Activated T-cell treated with anti-CD3 and anti-CD28 coated beads, Interleukin-2, amount 50 U/mL, for 24 hours (primary cell): Measurements from ENCODE around the gene NKIRAS2.

Experiments used
- DNase-seq: peaks from one replicate; pipeline ENCODE4 v3.0.0-alpha.2; 2020
- H3K27ac Mint-ChIP-seq: 2 replicates; pipeline ENCODE4 v1.8.0; 2020; ENCODE audit warnings: mild to moderate bottlenecking, mixed read lengths
- H3K27me3 Mint-ChIP-seq: 2 replicates; pipeline ENCODE4 v1.8.0; 2020; ENCODE audit warnings: mixed read lengths
- H3K36me3 Mint-ChIP-seq: 2 replicates; pipeline ENCODE4 v1.8.0; 2020; ENCODE audit warnings: low read depth, mixed read lengths
- H3K4me1 Mint-ChIP-seq: 2 replicates; pipeline ENCODE4 v1.8.0; 2020; ENCODE audit warnings: low read depth, mixed read lengths
- H3K4me3 Mint-ChIP-seq: 2 replicates; pipeline ENCODE4 v1.8.0; 2020; ENCODE audit warnings: mild to moderate bottlenecking, moderate library complexity, mixed read lengths
- H3K9me3 Mint-ChIP-seq: 2 replicates; pipeline ENCODE4 v1.8.0; 2020; ENCODE audit warnings: mixed read lengths

Gene NKIRAS2

GRCh38 chr17:42068979-42069378 is 49.1 kb downstream of the NKIRAS2 start:
- no peaks in the 10 kb centered on the region for H3K9me3 Mint-ChIP-seq
- no peak overlapping the region for H3K4me3 Mint-ChIP-seq
- DNase-seq, result no peak
- H3K4me1 Mint-ChIP-seq, result peaks cover 22% of the 10 kb centered on the region
- H3K36me3 Mint-ChIP-seq, result no peaks in the 10 kb centered on the region
- peaks cover 29% of the 10 kb centered on the region for H3K27me3 Mint-ChIP-seq
- H3K27ac Mint-ChIP-seq, result no peak overlapping the region

DNA sequence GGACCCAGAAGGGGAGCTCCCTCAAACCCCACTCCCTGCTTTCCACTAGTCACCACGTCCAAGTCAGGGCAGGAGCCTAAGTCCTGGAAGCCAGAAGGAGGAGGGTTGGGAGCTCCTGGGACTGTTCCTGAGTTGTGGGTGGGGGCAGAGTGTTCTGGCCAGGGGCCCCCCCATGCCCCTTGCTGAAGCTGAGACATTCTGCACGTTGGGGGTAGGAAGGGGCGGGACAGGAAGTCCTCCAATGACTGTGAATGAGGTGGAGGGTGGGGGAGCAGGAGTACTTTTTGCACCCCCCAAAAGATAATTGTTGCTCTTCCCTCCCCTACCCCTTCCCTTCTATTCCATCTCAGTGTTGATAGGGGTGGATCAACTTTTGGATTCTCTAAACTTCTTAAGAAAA is 51.9 kb downstream of the NKIRAS2 start:
- Mint-ChIP-seq H3K27me3 (peaks cover 33% of the 10 kb centered on the region), H3K4me3 (peak overlapping the region; percentile 61), H3K4me1 (peaks cover 10% of the 10 kb centered on the region), H3K36me3 (no peaks in the 10 kb centered on the region), H3K27ac (no peak overlapping the region), H3K9me3 (no peaks in the 10 kb centered on the region)
- no peak for DNase-seq

DNA sequence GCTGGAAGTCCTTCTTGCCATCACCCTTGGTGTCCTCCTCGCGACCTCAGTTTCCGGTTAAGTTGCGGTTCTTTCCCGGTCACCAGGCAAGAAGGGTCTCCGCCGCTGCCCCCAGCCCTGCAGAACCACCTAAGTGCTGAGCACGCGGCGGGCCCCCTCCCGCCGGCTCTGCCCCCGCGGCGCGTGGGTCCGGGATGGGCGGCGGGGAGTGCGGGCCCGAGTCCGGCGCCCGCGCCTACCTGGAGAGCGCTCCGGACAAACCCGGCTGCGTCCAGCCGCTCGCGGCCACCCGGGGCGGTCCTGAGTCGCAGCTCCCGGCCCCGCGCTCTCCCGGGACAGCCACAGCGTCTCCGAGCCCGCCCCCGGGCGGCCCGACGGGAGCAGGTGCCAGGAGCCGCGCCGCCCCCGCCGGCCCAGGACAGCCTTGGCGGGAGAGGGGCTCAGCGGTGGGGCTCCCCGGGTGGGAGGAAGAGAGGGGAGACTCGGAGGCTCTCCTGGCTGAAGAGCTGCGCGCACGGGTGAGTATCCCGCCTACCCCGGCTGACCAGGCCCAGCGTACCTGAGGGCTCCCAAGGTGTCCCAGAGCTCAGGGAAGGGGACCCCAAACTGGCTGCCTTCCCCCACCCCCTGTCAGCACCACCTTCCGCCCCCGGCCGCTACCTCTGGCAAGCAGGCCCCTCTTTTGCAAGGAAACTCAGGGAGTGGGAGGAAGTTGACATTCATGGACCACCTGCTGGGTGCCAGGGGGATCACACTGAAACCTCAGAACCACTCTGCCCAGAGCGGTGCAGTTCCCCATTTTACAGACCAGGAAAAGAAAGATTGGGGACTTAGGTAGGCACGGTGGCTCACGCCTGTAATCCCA is 52.7 kb downstream of the NKIRAS2 start:
- peaks cover 33% of the 10 kb centered on the region for H3K27me3 Mint-ChIP-seq
- peak; percentile 37 for DNase-seq
- H3K36me3 Mint-ChIP-seq, result no peaks in the 10 kb centered on the region
- peak overlapping the region; percentile 61 for H3K4me3 Mint-ChIP-seq
- H3K4me1 Mint-ChIP-seq, result peaks cover 10% of the 10 kb centered on the region
- H3K9me3 Mint-ChIP-seq, result no peaks in the 10 kb centered on the region
- H3K27ac Mint-ChIP-seq, result no peak overlapping the region
